ENCODE data around the gene LRRC8C.
"Not testable (repeated sequence)": the region's sequence is repeated elsewhere in the genome, so short reads cannot be mapped to it uniquely, and the experiment has no call there.

Gene LRRC8C

GRCh38 chr1:89699451-89699986, 66.6 kb downstream of the LRRC8C start:
- H3K27ac ChIP-seq: peak overlapping the region; percentile 1 to 100 (median 97); a peak in 21 of 22 replicates
- no peaks in the 10 kb centered on the region for H4K20me1 ChIP-seq
- H3K4me2 ChIP-seq: peak overlapping the region; percentile 9 to 94 (median 85); a peak in 20 of 22 replicates
- TF ChIP-seq Cebpa-rat (IDR thresholded peaks at IDR 0.05): no peak
- no peaks in the 10 kb centered on the region for H3K27me3 ChIP-seq
- H3K36me3 ChIP-seq: peaks cover 6 to 100% (median 87%) of the 10 kb centered on the region in 11 experiments; a peak in 20 of 22 replicates
- no peak overlapping the region; a peak in 1 of 20 replicates for H3K4me3 ChIP-seq
- peaks cover 0 to 59% (median 39%) of the 10 kb centered on the region in 11 experiments; a peak in 16 of 22 replicates for H3K9me3 ChIP-seq (replicated peaks in 1 of 11)
- 0 out of 22 replicates have a peak overlapping the region, but pooled peaks of 1 of the 11 experiments have one; percentile 16 for H3K9ac ChIP-seq
- H3K4me1 ChIP-seq: peaks cover 69 to 85% (median 75%) of the 10 kb centered on the region in 10 experiments

GRCh38 chr1:89701746-89702241, 68.9 kb downstream of the LRRC8C start:
- Histone ChIP-seq H3K27me3 (no peaks in the 10 kb centered on the region), H3K4me3 (no peak overlapping the region), H3K9ac (peak overlapping the region in 1 of 11 experiments; percentile 7; a peak in 1 of 22 replicates), H3K4me2 (peak overlapping the region in 3 of 11 experiments; percentile 7 to 35 (median 35); a peak in 7 of 22 replicates), H4K20me1 (no peaks in the 10 kb centered on the region), H3K36me3 (peaks cover 2 to 88% (median 77%) of the 10 kb centered on the region in 11 experiments; a peak in 20 of 22 replicates), H3K4me1 (peaks cover 60 to 77% (median 66%) of the 10 kb centered on the region in 10 experiments), H3K9me3 (replicated peaks in 1 of 11) (peaks cover 0 to 59% (median 40%) of the 10 kb centered on the region in 11 experiments; a peak in 16 of 22 replicates), H3K27ac (peak overlapping the region in 9 of 11 experiments; percentile 11 to 97 (median 40); a peak in 11 of 22 replicates)
- no peak for TF ChIP-seq Cebpa-rat (IDR thresholded peaks at IDR 0.05)

GRCh38 chr1:89702520-89703045, 69.7 kb downstream of the LRRC8C start:
- no peak for TF ChIP-seq Cebpa-rat (IDR thresholded peaks at IDR 0.05)
- H3K36me3 ChIP-seq: peaks cover 0 to 88% (median 76%) of the 10 kb centered on the region in 11 experiments; a peak in 20 of 22 replicates
- peaks cover 0 to 54% (median 38%) of the 10 kb centered on the region in 11 experiments; a peak in 16 of 22 replicates for H3K9me3 ChIP-seq (replicated peaks in 1 of 11)
- peaks cover 55 to 77% (median 64%) of the 10 kb centered on the region in 10 experiments for H3K4me1 ChIP-seq
- H3K4me3 ChIP-seq: no peak overlapping the region
- H3K27ac ChIP-seq: peak overlapping the region in 2 of 11 experiments; percentile 12 to 96; a peak in 4 of 22 replicates
- no peaks in the 10 kb centered on the region for H4K20me1 ChIP-seq
- H3K27me3 ChIP-seq: no peaks in the 10 kb centered on the region
- H3K4me2 ChIP-seq: no peak overlapping the region
- H3K9ac ChIP-seq: no peak overlapping the region

DNA sequence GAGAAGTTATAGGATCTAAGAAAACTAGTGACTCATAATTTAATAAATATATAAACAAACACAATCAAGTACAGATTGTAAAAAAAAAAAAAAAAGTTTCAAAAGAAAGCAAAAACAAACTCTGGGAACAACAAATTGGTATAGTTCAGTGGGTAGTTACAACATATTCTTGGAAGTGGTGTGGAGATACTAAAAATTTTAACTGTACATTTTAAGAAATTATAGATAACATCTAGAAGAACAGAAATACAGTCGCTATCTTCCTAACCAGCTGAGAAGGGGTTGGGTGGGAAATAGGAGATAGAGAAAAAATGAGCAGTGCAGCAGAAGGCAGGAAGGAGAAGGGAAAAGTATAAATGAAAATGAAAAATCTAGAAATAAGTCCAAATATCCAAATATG, 70.5 kb downstream of the LRRC8C start:
- Histone ChIP-seq H3K4me3 (no peak overlapping the region), H3K27ac (peak overlapping the region in 1 of 11 experiments; percentile 96; a peak in 2 of 22 replicates), H3K27me3 (no peaks in the 10 kb centered on the region), H3K9ac (no peak overlapping the region), H3K4me2 (no peak overlapping the region), H3K9me3 (replicated peaks in 1 of 11) (peaks cover 0 to 45% (median 30%) of the 10 kb centered on the region in 11 experiments; a peak in 15 of 22 replicates), H3K4me1 (peaks cover 46 to 77% (median 64%) of the 10 kb centered on the region in 10 experiments), H4K20me1 (no peaks in the 10 kb centered on the region), H3K36me3 (peaks cover 0 to 88% (median 76%) of the 10 kb centered on the region in 11 experiments; a peak in 20 of 22 replicates)
- no peak for TF ChIP-seq Cebpa-rat (IDR thresholded peaks at IDR 0.05)

- H3K27me3 ChIP-seq: no peaks in the 10 kb centered on the region
- H3K27ac ChIP-seq: peak overlapping the region in 2 of 11 experiments; percentile 4 to 6; a peak in 1 of 22 replicates
- peaks cover 0 to 40% (median 26%) of the 10 kb centered on the region in 11 experiments; a peak in 14 of 22 replicates for H3K9me3 ChIP-seq (replicated peaks in 1 of 11)
- peaks cover 0 to 88% (median 76%) of the 10 kb centered on the region in 11 experiments; a peak in 20 of 22 replicates for H3K36me3 ChIP-seq
- H3K4me2 ChIP-seq: no peak overlapping the region
- H3K4me1 ChIP-seq: peaks cover 41 to 77% (median 61%) of the 10 kb centered on the region in 10 experiments
- no peak for TF ChIP-seq Cebpa-rat (IDR thresholded peaks at IDR 0.05)
- no peaks in the 10 kb centered on the region for H4K20me1 ChIP-seq
- H3K9ac ChIP-seq: no peak overlapping the region
- H3K4me3 ChIP-seq: no peak overlapping the region
These were observed 71.1 kb downstream of the LRRC8C start for GRCh38 chr1:89704014-89704413.

DNA sequence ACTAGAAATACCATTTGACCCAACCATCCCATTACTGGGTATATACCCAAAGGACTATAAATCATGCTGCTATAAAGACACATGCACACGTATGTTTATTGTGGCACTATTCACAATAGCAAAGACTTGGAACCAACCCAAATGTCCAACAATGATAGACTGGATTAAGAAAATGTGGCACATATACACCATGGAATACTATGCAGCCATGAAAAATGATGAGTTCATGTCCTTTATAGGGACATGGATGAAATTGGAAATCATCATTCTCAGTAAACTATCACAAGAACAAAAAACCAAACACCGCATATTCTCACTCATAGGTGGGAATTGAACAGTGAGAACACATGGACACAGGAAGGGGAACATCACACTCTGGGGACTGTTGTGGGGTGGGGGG, 72.0 kb downstream of the LRRC8C start:
- H3K9me3 ChIP-seq (replicated peaks in 1 of 11): peaks cover 0 to 31% (median 20%) of the 10 kb centered on the region in 11 experiments; a peak in 13 of 22 replicates
- H3K4me1 ChIP-seq: peaks cover 33 to 74% (median 57%) of the 10 kb centered on the region in 10 experiments
- H3K9ac ChIP-seq, H4K20me1 ChIP-seq, H3K4me3 ChIP-seq, H3K27ac ChIP-seq, H3K4me2 ChIP-seq, H3K27me3 ChIP-seq: not testable (repeated sequence)
- H3K36me3 ChIP-seq: peaks cover 0 to 88% (median 76%) of the 10 kb centered on the region in 11 experiments; a peak in 20 of 22 replicates

GRCh38 chr1:89705901-89706699, 73.2 kb downstream of the LRRC8C start:
- H3K9me3 ChIP-seq (replicated peaks in 1 of 11): peaks cover 0 to 23% (median 16%) of the 10 kb centered on the region in 11 experiments; a peak in 12 of 22 replicates
- H3K27ac ChIP-seq: peak overlapping the region in 10 of 11 experiments; percentile 5 to 92 (median 79); a peak in 15 of 22 replicates
- H3K36me3 ChIP-seq: peaks cover 0 to 88% (median 76%) of the 10 kb centered on the region in 11 experiments; a peak in 20 of 22 replicates
- peak overlapping the region in 6 of 11 experiments; percentile 17 to 75 (median 50); a peak in 10 of 22 replicates for H3K9ac ChIP-seq
- H3K27me3 ChIP-seq: no peaks in the 10 kb centered on the region
- no peak overlapping the region for H3K4me3 ChIP-seq
- H3K4me2 ChIP-seq: peak overlapping the region in 9 of 11 experiments; percentile 20 to 89 (median 63); a peak in 17 of 22 replicates
- peaks cover 22 to 73% (median 50%) of the 10 kb centered on the region in 10 experiments for H3K4me1 ChIP-seq
- H4K20me1 ChIP-seq: no peaks in the 10 kb centered on the region
- no peak for TF ChIP-seq Cebpa-rat (IDR thresholded peaks at IDR 0.05)

GRCh38 chr1:89706700-89707012, 73.7 kb downstream of the LRRC8C start:
- peaks cover 17 to 69% (median 48%) of the 10 kb centered on the region in 10 experiments for H3K4me1 ChIP-seq
- H3K9ac ChIP-seq: peak overlapping the region in 6 of 11 experiments; percentile 29 to 75 (median 55); a peak in 11 of 22 replicates
- H3K27ac ChIP-seq: peak overlapping the region in 9 of 11 experiments; percentile 49 to 92 (median 79); a peak in 16 of 22 replicates
- H3K9me3 ChIP-seq (replicated peaks in 1 of 11): peaks cover 0 to 23% (median 16%) of the 10 kb centered on the region in 11 experiments; a peak in 12 of 22 replicates
- H3K36me3 ChIP-seq: peaks cover 0 to 88% (median 76%) of the 10 kb centered on the region in 11 experiments; a peak in 20 of 22 replicates
- peak overlapping the region in 8 of 11 experiments; percentile 17 to 89 (median 64); a peak in 15 of 22 replicates for H3K4me2 ChIP-seq
- no peaks in the 10 kb centered on the region for H3K27me3 ChIP-seq
- peak overlapping the region in 1 of 10 experiments; percentile 28; a peak in 2 of 20 replicates for H3K4me3 ChIP-seq
- no peak for TF ChIP-seq Cebpa-rat (IDR thresholded peaks at IDR 0.05)
- no peaks in the 10 kb centered on the region for H4K20me1 ChIP-seq

All from BLaER1 treated with 17β-estradiol and CSF1 and Interleukin-3, amounts not matched to agents 10 nM and 100 nM (cell line).